Erythroblast (primary cell): ENCODE results near the gene C1QTNF2.

Source experiments
- GATA1 ChIP-seq: IDR thresholded peaks from 2 replicates; pipeline ENCODE4 v1.6.1; 2011; ENCODE audit warnings: low read depth, mild to moderate bottlenecking, control low read depth, low read length, moderate library complexity
- POLR2A ChIP-seq: IDR thresholded peaks from 2 replicates; pipeline ENCODE4 v1.6.1; 2011; ENCODE audit warnings: mild to moderate bottlenecking, low read length

- TF ChIP-seq POLR2A (no peak), GATA1 (no peak)
These were observed 14.3 kb upstream of the C1QTNF2 start for GRCh38 chr5:160384681-160385080.
